T-helper 1 cell (primary cell): ENCODE measurements around the gene FXR2.

Source experiments
- DNase-seq, 5 donors: peaks; one replicate each; pipeline ENCODE4 v3.0.0-alpha.2; 2012 to 2020

Gene FXR2

GRCh38 chr17:7569571-7569970 is 45.1 kb downstream of the FXR2 start:
- DNase-seq = no peak

GRCh38 chr17:7563115-7563869 is 51.4 kb downstream of the FXR2 start:
- no peak for DNase-seq

GRCh38 chr17:7562208-7562605 is 52.5 kb downstream of the FXR2 start:
- no peak for DNase-seq

- peak; percentile 86 to 95 (median 88) for DNase-seq
Measured at GRCh38 chr17:7561589-7562207, 53.0 kb downstream of the FXR2 start, which contains the start of gene SENP3. Gene SENP3, plus strand, starts transcription at chr17:7561919. Its CDS starts 1,158 bp downstream, at chr17:7563077.

GRCh38 chr17:7561028-7561575 is 53.6 kb downstream of the FXR2 start:
- DNase-seq = peak; percentile 68 to 82 (median 81)

- DNase-seq = peak in 3 of 5 donors; percentile 44 to 60 (median 44)
Measured at GRCh38 chr17:7560172-7561027, 54.3 kb downstream of the FXR2 start.

- no peak for DNase-seq
Measured at GRCh38 chr17:7559320-7560171, 55.2 kb downstream of the FXR2 start.

GRCh38 chr17:7558544-7559319 is 56.0 kb downstream of the FXR2 start, which contains the start of gene TNFSF13:
Gene TNFSF13, plus strand, starts transcription at chr17:7558750. Its CDS starts 290 bp downstream, at chr17:7559040.
- no peak for DNase-seq

- DNase-seq = no peak
Measured at GRCh38 chr17:7557775-7558543, 56.7 kb downstream of the FXR2 start.

- no peak for DNase-seq
Measured at GRCh38 chr17:7557147-7557764, 57.4 kb downstream of the FXR2 start.

GRCh38 chr17:7556627-7557026 is 58.1 kb downstream of the FXR2 start:
- DNase-seq = no peak

- DNase-seq = no peak
Measured at GRCh38 chr17:7555320-7555948, 59.3 kb downstream of the FXR2 start.

- no peak for DNase-seq
Measured at GRCh38 chr17:7553356-7553755, 61.3 kb downstream of the FXR2 start.

GRCh38 chr17:7552621-7553051 is 62.1 kb downstream of the FXR2 start:
- peak in 2 of 5 donors; percentile 31 to 94 for DNase-seq

GRCh38 chr17:7551396-7551795 is 63.3 kb downstream of the FXR2 start:
- DNase-seq = no peak

- DNase-seq = no peak
Measured at GRCh38 chr17:7550344-7550743, 64.4 kb downstream of the FXR2 start.

GRCh38 chr17:7549401-7550055 is 65.2 kb downstream of the FXR2 start:
- peak in 2 of 5 donors; percentile 23 to 48 for DNase-seq

GRCh38 chr17:7548585-7549400 is 65.9 kb downstream of the FXR2 start, which contains the start of gene TNFSF12:
Gene TNFSF12, plus strand, starts transcription at chr17:7549058. Its CDS starts 96 bp downstream, at chr17:7549154.
- peak; percentile 34 to 61 (median 41) for DNase-seq
